Epithelial cell of esophagus (primary cell): ENCODE measurements around the gene NUDT17.

Source experiments
- DNase-seq: peaks from one replicate; pipeline ENCODE4 v3.0.0; 2010; ENCODE audit warnings: low read depth
- H3K4me3 ChIP-seq: 2 replicates; pipeline ENCODE4 v1.5.1; 2011; ENCODE audit warnings: mild to moderate bottlenecking, low read length, control low read depth
- CTCF ChIP-seq: IDR thresholded peaks from 2 replicates; pipeline ENCODE4 v1.5.1; 2011; ENCODE audit warnings: low read depth, mild to moderate bottlenecking, low read length, control low read depth, inconsistent platforms; ENCODE audit not compliant: insufficient read depth; ENCODE audit errors: missing control alignments

The NUDT17 gene

GRCh38 chr1:145863282-145864018 is 18.0 kb downstream of the NUDT17 start:
- no peak for DNase-seq
- no peak overlapping the region for H3K4me3 ChIP-seq
- no peak for TF ChIP-seq CTCF

GRCh38 chr1:145868232-145868631 is 22.8 kb downstream of the NUDT17 start:
- no peak overlapping the region for H3K4me3 ChIP-seq
- no peak for TF ChIP-seq CTCF
- no peak for DNase-seq

GRCh38 chr1:145871994-145872924 is 26.8 kb downstream of the NUDT17 start:
- TF ChIP-seq CTCF = no peak
- H3K4me3 ChIP-seq = peak overlapping the region; percentile 0
- DNase-seq = no peak

- H3K4me3 ChIP-seq = no peak overlapping the region
- TF ChIP-seq CTCF = no peak
- no peak for DNase-seq
Observed at GRCh38 chr1:145874646-145875045, 29.2 kb downstream of the NUDT17 start.

- no peak for TF ChIP-seq CTCF
- H3K4me3 ChIP-seq = no peak overlapping the region
- peak; percentile 90 for DNase-seq
Observed at GRCh38 chr1:145877923-145878486, 32.6 kb downstream of the NUDT17 start.

GRCh38 chr1:145878724-145879123 is 33.3 kb downstream of the NUDT17 start:
- H3K4me3 ChIP-seq = no peak overlapping the region
- DNase-seq = peak; percentile 90
- TF ChIP-seq CTCF = no peak
